HS-5 (cell line): Measurements from ENCODE around the gene NCKAP5.
"Not testable (repeated sequence)": the region's sequence is repeated elsewhere in the genome, so short reads cannot be mapped to it uniquely, and the experiment has no call there.

Experiments
- DNase-seq: peaks from one replicate; pipeline ENCODE4 v3.0.0-alpha.2; 2012; ENCODE audit warnings: low read depth

The NCKAP5 gene

GRCh38 chr2:133522204-133522603 is 46.1 kb downstream of the NCKAP5 start:
- DNase-seq, result no peak

GRCh38 chr2:133521146-133521745 is 47.0 kb downstream of the NCKAP5 start:
- no peak for DNase-seq

GRCh38 chr2:133519677-133520076 is 48.6 kb downstream of the NCKAP5 start:
- DNase-seq, result not testable (repeated sequence)

- no peak for DNase-seq
Measured at GRCh38 chr2:133518700-133519344, 49.4 kb downstream of the NCKAP5 start.

- no peak for DNase-seq
Measured at GRCh38 chr2:133517876-133518275, 50.4 kb downstream of the NCKAP5 start.

- DNase-seq, result no peak
Measured at GRCh38 chr2:133516405-133517026, 51.7 kb downstream of the NCKAP5 start.

- DNase-seq, result no peak
Measured at GRCh38 chr2:133515271-133515670, 53.0 kb downstream of the NCKAP5 start.

- DNase-seq, result no peak
Measured at GRCh38 chr2:133513893-133514292, 54.4 kb downstream of the NCKAP5 start.

- no peak for DNase-seq
Measured at GRCh38 chr2:133512121-133512520, 56.1 kb downstream of the NCKAP5 start.

- DNase-seq, result no peak
Measured at GRCh38 chr2:133511679-133512078, 56.6 kb downstream of the NCKAP5 start.

GRCh38 chr2:133509777-133510176 is 58.5 kb downstream of the NCKAP5 start:
- DNase-seq, result no peak

GRCh38 chr2:133508546-133509165 is 59.6 kb downstream of the NCKAP5 start:
- DNase-seq, result no peak

- DNase-seq, result no peak
Measured at GRCh38 chr2:133506996-133507395, 61.3 kb downstream of the NCKAP5 start.

- DNase-seq, result no peak
Measured at GRCh38 chr2:133504566-133505505, 63.4 kb downstream of the NCKAP5 start.

- DNase-seq, result no peak
Measured at GRCh38 chr2:133503927-133504326, 64.3 kb downstream of the NCKAP5 start.

GRCh38 chr2:133503323-133503722 is 64.9 kb downstream of the NCKAP5 start:
- DNase-seq, result no peak

GRCh38 chr2:133502678-133503077 is 65.6 kb downstream of the NCKAP5 start:
- DNase-seq, result no peak

GRCh38 chr2:133500917-133501316 is 67.3 kb downstream of the NCKAP5 start:
- DNase-seq, result no peak

- DNase-seq, result no peak
Measured at GRCh38 chr2:133498662-133499585, 69.3 kb downstream of the NCKAP5 start.

GRCh38 chr2:133497951-133498565 is 70.2 kb downstream of the NCKAP5 start:
- DNase-seq, result no peak
